A204.1 (cell line): Measurements from ENCODE around the gene LDLRAD2.

ENCODE experiments used
- FAIRE-seq: peaks from 2 replicates; lab custom pipeline; 2012; peaks lifted over from hg19 to GRCh38; lab: Jason Lieb, UNC

The LDLRAD2 gene

DNA sequence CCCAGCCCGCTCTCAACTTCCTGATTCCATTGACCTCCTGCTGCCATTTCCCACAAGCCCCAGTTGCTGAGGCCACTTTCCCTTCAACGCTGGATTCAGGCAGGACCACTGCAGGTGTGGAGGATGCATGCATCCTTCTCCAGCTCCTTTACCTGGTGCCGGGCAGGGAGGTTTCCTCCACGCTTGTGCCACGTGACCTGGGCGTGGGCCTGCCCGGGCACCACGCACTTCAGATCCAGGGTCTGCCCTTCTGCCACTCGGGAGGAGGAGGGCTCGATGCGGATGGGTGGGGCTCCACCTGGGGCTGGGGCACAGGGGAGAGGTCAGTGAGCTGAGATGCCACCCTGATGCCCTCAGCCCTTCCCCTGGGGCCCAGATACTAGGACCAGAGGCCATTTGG, 31.9 kb downstream of the LDLRAD2 start:
- FAIRE-seq: no peak

GRCh38 chr1:21845646-21846641, 33.9 kb downstream of the LDLRAD2 start:
- no peak for FAIRE-seq

- FAIRE-seq: no peak
Observed at GRCh38 chr1:21847223-21848205, 35.4 kb downstream of the LDLRAD2 start.

GRCh38 chr1:21848524-21849174, 36.6 kb downstream of the LDLRAD2 start:
- no peak for FAIRE-seq

DNA sequence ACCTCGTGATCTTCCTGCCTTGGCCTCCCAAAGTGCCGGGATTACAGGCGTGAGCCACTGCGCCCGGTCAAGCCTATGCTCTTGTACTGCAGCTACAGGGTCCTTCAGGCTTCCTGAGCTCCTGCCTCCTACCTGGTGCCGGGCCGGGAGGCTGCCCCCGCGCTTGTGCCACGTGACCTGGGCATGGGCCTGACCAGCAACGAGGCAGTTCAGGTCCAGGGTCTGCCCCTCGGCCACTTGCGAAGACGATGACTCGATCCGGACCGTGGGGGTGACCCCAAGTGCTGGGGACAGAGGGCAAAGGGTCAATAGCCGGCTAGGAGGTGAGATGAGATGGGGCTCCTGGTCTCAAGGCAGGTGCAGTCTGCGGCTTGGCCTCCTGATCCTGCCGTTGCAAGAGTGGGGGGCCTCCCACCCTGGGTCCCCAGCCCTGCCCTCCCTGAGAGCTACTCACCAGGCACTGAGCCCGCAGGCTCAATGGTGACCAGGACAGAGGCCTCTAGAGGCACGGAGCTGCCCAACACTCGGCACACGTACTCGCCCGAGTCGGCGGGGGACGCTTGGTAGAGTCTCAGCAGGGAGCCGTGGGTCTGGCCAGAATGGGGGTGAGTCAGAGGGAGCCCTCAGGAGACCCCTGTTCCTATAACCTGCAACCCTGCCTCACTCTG, 38.0 kb downstream of the LDLRAD2 start:
- no peak for FAIRE-seq

DNA sequence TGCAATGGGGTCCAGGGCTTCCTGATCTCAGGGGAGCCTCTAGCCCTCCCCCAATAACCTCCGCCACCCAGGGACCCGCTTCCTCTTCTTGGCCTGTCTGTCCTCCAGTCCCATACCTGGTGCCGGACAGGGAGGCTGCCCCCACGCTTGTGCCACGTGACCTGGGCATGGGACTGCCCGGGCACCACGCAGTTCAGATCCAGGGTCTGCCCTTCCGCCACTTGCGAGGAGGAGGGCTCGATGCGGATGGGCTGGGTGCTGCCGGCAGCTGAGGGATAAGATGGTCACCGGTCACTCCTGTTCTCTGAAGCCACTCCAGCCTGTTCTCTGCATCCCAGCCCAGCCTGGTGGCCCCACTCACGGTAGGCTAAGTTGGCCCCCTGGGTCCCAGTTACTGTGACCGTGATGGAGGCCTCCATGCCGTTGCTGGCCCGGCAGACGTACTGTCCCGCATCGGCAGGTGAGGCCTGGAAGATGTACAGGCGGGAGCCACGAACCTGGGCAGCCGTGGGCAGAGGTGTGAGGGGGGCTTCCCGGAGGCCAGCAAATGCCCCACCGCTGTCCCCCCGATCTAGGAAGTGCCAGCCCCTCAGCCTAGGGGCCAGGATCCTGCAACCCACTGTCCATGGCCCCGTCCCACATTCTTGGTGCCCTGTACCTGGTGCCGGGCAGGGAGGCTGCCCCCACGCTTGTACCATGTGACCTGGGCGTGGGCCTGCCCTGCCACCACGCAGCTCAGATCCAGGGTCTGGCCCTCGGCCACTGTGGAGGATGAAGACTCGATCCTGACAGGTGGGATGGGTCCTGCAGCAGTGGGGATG, 39.6 kb downstream of the LDLRAD2 start:
- FAIRE-seq: no peak

DNA sequence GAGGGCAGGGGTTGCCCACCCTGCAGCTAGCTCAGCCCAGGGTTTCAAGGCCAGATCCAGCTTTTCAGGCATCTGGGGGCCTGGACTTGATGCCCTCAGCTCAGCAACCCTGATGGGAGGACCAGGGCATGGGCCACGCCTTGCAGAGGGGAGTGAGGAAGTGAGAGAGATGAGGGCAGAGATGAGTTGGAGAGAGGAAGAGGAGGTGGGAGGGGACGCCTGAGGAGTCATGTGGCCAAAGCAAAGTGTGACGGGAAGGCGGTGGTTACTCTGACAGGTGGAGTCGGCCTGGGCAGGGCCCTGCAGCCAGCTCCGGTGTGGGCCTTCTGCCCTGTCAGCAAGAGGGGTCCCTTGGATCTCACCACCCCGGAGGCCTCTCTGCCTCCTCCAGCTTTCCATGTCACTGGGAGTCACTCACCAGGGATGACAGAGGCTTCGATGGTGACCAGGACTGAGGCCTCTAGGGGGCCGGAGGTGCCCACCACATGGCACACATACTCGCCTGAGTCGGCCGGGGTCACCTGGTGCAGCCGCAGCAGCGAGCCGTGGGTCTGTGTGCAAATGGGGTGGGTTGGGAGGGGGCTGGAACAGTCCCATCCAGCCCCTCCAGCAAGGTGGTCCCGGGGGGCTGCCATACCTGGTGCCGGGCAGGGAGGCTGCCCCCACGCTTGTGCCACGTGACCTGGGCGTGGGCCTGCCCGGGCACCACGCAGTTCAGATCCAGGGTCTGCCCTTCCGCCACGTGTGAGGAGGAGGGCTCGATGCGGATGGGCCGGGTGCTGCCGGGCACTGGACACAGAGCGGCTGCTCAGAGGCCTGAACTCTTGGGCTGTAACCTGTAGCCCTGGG, 40.4 kb downstream of the LDLRAD2 start:
- FAIRE-seq: no peak

- no peak for FAIRE-seq
Observed at GRCh38 chr1:21853131-21853427, 41.0 kb downstream of the LDLRAD2 start.

DNA sequence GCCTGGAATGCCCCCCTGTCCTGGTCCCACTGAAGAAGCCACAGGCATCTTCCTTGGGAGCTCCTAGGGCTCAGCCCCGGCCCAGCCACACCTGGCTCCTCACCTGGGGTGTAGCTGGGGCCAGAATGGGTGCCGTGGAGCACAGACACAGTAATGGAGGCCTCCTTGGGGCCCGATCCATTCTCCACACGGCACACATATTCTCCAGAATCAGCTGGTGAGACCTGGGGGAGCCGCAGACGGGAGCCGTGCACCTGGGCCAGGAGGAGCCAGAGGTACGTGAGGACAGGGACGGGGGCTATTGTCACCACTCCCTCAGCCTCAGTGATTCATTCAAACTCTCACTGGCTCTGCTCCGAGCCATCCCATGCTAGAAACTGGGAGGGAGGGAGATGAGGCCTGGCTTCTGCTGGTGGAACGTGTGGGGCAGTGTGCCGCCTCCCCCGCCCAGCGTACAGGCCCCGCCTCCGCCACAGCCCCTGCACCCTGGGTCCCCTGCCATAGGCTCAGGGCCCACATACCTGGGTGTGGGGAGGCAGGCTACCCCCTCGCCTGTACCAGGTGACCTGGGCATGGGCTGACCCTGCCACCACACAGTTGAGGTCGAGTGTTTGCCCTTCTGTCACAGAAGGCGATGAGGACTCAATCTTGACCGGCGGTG, 42.2 kb downstream of the LDLRAD2 start:
- no peak for FAIRE-seq

DNA sequence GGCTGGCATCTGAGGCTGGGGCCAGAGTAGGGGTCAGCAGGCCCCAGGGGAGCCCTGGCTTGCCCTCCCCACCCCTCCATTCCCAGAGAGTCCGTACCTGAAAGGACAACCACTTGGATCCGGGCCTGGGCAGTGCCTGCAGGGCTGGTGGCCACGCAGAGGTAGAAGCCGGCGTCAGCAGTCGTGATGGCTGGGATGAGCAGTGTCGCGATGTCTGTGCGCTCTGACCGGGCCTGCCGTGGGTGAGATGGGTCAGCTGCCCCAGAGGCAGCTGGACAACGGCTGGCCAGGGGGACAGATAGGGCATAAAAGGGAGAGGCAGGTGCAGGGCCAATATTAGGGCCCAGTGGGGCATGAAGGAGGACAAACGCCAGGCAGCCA, 42.7 kb downstream of the LDLRAD2 start:
- no peak for FAIRE-seq

DNA sequence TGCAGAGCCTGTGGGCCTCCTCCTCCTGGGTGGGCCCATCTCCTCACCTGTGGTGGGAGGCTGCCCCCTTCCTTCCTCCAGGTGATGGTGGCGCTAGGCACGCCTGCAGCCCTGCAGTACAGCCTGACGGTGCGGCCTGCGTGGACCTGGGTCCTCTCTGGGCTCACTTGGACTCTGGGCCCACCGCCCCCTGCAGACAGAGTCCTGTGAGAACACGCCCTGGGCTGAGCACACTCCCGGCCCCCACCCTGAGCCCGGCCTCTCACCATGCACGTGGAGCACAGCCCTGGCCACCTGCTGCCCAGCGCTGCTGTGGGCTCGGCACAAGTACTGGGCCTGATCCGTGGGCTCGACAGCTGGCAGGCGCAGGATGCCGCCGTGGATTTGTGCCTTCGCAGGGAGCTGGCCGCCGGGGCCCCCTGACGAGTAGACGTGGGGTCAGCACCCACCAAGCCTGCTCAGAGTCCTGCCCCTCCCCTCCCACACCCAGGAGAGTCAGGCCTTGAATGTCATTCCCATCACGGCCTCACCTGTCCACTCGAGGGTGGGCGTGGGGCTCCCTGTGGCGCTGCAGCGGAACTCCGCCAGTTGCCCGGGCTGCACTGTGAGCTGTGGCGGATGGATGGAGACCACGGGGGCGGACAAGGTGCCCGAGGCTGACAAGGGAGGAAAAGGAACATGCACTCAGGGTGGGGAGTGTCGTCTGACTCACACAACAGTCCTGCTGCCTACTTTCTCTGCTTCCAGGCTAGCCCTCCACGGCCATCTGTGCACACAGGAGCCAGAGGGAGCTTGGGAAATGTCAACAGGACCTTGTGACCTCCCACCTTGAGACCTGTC, 43.4 kb downstream of the LDLRAD2 start:
- no peak for FAIRE-seq

DNA sequence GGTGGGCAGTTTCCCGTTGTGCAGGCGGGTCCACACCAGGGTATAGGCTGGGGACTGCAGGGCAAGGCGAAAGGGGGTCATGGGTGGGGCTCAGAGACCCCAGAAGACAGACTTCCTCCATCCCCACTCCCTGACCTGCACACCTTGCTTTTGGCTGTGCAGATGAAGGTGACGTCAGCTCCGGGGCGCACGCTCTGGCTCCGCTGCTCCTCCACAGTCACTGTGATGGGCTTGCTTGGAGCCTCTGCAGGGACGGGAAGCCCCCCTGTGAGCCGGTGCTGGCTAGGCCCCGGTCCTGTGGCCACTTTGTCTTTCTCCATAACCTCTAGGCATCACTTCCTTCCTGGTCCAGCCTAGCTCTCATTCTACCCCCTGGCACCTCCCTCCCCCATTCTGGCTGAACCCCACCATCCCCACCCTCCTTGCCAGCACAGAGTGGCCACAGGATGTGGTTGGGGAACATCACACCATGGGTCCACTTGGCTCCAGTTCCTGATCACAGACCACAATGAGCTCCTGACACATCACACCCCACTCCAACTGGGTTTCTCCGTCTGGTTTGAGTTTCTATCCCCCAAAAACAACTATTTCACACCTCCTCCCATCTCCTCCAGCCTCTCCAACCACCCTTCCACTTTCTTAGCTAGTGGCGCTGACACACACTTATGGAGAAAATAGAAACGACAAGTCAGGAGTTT, 45.2 kb downstream of the LDLRAD2 start:
- no peak for FAIRE-seq

DNA sequence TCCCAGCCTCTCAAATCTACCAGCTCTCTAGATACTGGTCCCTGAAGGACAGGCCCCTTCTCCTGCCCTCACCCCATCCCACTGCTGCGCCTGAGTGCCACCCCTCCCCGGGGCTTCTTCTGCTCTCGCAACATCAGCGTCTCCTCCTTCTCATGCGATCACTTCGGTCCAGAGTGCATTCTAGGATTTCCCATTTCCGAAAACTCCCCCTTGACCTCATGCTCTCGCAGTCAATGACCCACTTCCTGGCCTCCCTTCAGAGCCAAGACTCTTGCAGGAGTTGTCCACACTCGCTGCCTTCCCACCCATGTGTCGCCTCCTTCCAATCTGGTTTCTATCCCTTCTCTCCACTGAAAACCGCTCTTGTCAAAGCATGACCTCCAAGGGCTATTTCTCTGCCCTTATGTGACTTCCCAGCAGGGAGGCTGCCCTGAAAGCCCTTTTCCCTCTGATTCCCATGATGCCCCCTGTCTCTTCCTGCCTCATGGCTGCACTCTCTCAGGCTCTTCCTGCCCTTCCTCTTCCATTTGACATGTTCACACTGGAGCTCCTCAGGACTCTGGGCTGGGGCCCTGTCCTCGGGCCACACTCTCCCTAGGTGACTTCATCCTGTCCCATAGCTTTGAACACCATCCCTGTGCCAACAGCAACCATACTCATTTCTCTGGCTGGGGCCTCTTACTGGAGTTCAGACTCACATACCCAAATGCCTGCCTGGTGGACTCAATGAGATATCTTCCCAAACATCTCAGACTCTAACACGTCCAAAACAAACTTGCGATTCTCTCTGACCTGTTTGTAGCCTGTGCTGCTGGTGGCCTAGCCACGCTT, 46.0 kb downstream of the LDLRAD2 start:
- FAIRE-seq: no peak

- FAIRE-seq: no peak
Observed at GRCh38 chr1:21859669-21860179, 47.7 kb downstream of the LDLRAD2 start.

DNA sequence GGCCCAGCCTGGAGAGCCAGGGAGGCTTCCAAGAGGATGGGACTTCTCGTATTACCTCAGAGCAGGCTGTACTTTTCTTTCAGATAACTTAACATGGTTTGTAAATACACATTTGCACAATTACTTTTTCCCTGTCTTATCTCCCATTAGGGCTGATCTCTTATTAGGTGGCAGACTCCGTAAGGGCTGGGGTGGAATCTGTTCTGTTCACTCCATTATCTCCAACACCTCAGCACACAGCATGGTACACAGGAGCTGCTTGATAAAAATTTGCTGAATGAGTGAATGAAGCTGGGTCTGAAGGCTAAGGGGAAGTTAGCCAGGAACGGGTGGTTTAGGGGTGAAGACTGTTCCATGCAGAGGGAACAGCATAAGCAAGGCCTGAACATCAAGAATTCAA, 48.9 kb downstream of the LDLRAD2 start:
- FAIRE-seq: no peak

DNA sequence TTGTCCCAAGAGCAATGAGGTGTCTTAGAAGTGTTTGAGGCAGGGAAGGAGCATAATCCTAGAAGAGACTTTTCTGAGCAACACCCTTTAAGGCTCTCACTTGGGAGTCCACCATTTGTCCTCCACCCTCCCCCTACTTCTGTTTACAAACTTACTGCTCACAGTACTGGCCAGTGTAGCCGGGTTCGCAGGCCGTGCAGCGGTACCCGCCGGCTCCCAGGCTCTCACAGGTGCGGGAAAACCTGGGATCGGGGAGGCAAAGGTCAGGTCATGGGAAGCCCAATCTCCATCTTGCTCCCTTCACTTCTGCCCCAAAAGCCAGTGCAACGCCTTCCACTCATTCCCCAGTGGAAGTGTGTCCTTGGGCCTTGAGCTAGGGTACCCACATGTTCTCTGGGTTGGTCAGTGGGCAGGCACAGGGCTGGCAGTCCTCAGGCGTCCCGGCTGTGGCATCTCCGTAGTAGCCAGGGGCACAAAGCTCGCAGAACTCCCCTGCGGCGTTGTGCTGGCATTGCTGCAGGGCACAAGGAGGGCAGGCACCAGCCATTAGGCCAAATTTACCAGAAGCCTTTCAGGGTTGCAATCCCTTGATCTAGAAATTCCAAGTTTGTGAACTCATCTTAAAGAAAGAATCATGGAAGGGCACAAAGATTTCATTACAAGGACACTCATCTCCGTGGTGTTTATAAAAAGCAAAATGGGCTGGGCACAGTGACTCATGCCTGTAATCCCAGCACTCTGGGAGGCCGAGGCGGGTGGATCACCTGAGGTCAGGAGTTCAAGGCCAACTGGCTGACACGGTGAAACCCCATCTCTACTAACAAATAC, 49.8 kb downstream of the LDLRAD2 start:
- no peak for FAIRE-seq
